Lower leg skin (tissue), 3 donors: ENCODE measurements around the gene KIF3B.

ENCODE experiments used
- POLR2A ChIP-seq, 2 donors: fragments of 450-650 bp; IDR thresholded peaks; one replicate each; pipeline ENCODE4 v1.6.1; 2016 to 2017; ENCODE audit warnings: antibody characterized with exemption in 2 of 2, mild to moderate bottlenecking in 1 of 2, moderate library complexity in 1 of 2
- TF ChIP-seq, protein P1 (sequence below), 3 donors: fragments of 450-650 bp; IDR thresholded peaks; one replicate each; pipeline ENCODE4 v1.5.1; 2016; ENCODE audit warnings: antibody characterized with exemption in 3 of 3, mild to moderate bottlenecking in 3 of 3, moderate library complexity in 2 of 3

- TF ChIP-seq, protein P1, sequence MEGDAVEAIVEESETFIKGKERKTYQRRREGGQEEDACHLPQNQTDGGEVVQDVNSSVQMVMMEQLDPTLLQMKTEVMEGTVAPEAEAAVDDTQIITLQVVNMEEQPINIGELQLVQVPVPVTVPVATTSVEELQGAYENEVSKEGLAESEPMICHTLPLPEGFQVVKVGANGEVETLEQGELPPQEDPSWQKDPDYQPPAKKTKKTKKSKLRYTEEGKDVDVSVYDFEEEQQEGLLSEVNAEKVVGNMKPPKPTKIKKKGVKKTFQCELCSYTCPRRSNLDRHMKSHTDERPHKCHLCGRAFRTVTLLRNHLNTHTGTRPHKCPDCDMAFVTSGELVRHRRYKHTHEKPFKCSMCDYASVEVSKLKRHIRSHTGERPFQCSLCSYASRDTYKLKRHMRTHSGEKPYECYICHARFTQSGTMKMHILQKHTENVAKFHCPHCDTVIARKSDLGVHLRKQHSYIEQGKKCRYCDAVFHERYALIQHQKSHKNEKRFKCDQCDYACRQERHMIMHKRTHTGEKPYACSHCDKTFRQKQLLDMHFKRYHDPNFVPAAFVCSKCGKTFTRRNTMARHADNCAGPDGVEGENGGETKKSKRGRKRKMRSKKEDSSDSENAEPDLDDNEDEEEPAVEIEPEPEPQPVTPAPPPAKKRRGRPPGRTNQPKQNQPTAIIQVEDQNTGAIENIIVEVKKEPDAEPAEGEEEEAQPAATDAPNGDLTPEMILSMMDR (IDR thresholded peaks at IDR 0.05), result no peak
- TF ChIP-seq POLR2A (IDR thresholded peaks at IDR 0.05), result no peak
Measured at GRCh38 chr20:32282461-32282860, 5.0 kb downstream of the KIF3B start.
